ENCODE results near the gene ARHGAP8.

DNA sequence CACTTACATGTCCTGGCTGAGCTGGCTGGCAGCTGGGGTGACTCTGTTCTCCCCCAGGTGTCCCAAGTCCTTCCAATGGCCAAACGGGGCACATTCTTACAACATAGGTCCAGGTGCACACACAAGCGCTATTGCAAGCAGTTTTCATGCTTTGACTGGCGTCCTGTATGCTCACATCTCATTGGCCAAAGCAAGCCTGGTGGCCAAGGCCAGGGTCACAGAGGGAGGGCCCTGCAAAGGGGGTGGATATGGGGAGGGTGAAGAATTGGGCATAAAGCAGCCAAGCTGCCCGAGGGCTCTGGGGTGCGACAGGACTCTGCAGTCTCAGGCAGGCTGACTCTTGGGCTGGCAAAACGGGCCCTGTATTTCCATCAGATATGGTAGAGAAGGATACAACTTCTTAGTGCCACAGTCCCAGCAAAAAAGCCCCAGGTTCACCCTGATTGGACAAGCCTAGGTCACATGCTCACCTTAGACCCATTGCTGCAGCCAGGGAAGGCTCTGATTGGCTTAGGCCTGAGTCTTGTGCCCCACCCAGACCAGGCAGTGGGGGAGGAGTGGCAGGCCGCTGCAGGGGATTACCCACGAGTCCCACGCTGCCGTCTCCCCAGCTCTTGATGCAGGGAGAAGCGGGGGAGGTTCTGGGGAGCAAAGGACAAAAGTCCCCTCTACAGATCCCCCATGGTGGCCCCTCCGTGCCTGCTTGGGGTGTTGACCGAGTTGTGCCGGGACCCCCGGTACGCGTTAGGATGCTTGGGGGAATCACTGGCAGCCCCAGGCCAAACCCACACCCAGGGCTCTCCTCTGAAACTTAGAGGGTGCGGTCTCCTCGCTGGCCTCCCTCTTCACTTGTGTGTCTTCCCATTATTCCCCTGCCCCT is 110.8 kb downstream of the ARHGAP8 start:
- TF ChIP-seq MAFK (IDR thresholded peaks at IDR 0.05; ENCODE audit: partially characterized antibody), result no peak
- TF ChIP-seq, protein P1, sequence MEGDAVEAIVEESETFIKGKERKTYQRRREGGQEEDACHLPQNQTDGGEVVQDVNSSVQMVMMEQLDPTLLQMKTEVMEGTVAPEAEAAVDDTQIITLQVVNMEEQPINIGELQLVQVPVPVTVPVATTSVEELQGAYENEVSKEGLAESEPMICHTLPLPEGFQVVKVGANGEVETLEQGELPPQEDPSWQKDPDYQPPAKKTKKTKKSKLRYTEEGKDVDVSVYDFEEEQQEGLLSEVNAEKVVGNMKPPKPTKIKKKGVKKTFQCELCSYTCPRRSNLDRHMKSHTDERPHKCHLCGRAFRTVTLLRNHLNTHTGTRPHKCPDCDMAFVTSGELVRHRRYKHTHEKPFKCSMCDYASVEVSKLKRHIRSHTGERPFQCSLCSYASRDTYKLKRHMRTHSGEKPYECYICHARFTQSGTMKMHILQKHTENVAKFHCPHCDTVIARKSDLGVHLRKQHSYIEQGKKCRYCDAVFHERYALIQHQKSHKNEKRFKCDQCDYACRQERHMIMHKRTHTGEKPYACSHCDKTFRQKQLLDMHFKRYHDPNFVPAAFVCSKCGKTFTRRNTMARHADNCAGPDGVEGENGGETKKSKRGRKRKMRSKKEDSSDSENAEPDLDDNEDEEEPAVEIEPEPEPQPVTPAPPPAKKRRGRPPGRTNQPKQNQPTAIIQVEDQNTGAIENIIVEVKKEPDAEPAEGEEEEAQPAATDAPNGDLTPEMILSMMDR (IDR thresholded peaks at IDR 0.05), result no peak
- TF ChIP-seq NR3C1 (IDR thresholded peaks at IDR 0.05), result no peak
- no peak for TF ChIP-seq EP300 (IDR thresholded peaks at IDR 0.05)
- TF ChIP-seq MYC (IDR thresholded peaks at IDR 0.05; ENCODE audit: borderline replicate concordance, low read length), result no peak
- no peak for TF ChIP-seq ESRRA (IDR thresholded peaks at IDR 0.05; ENCODE audit: borderline replicate concordance, low read length)
- TF ChIP-seq RCOR1 (IDR thresholded peaks at IDR 0.05; ENCODE audit: low read depth, low read length), result no peak
- TF ChIP-seq RAD21 (conservative IDR thresholded peaks at IDR 0.05 in 1 of 2, IDR thresholded peaks at IDR 0.05 in 1 of 2), result no peak
- no peak for TF ChIP-seq POLR2A (IDR thresholded peaks at IDR 0.05; ENCODE audit: low read length)
- TF ChIP-seq CHD2 (IDR thresholded peaks at IDR 0.05; ENCODE audit: low read length, partially characterized antibody), result no peak
- no peak for TF ChIP-seq TP53 (CRISPR knock-in tag; IDR thresholded peaks at IDR 0.05)
- TF ChIP-seq RFX5 (IDR thresholded peaks at IDR 0.05), result no peak
- TF ChIP-seq, protein P2, sequence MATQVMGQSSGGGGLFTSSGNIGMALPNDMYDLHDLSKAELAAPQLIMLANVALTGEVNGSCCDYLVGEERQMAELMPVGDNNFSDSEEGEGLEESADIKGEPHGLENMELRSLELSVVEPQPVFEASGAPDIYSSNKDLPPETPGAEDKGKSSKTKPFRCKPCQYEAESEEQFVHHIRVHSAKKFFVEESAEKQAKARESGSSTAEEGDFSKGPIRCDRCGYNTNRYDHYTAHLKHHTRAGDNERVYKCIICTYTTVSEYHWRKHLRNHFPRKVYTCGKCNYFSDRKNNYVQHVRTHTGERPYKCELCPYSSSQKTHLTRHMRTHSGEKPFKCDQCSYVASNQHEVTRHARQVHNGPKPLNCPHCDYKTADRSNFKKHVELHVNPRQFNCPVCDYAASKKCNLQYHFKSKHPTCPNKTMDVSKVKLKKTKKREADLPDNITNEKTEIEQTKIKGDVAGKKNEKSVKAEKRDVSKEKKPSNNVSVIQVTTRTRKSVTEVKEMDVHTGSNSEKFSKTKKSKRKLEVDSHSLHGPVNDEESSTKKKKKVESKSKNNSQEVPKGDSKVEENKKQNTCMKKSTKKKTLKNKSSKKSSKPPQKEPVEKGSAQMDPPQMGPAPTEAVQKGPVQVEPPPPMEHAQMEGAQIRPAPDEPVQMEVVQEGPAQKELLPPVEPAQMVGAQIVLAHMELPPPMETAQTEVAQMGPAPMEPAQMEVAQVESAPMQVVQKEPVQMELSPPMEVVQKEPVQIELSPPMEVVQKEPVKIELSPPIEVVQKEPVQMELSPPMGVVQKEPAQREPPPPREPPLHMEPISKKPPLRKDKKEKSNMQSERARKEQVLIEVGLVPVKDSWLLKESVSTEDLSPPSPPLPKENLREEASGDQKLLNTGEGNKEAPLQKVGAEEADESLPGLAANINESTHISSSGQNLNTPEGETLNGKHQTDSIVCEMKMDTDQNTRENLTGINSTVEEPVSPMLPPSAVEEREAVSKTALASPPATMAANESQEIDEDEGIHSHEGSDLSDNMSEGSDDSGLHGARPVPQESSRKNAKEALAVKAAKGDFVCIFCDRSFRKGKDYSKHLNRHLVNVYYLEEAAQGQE (IDR thresholded peaks at IDR 0.05), result no peak

Data from A549 (cell line).